NCI-H187 treated with DMSO at 0.1 percent for 48 hours (cell line): Measurements from ENCODE around the gene BPTF.
"Not testable (repeated sequence)": the region's sequence is repeated elsewhere in the genome, so short reads cannot be mapped to it uniquely, and the experiment has no call there.

ENCODE experiments used
- DNase-seq: peaks from one replicate; lab custom pipeline; 2025; lab: John Stamatoyannopoulos, UW

The BPTF gene

GRCh38 chr17:67834634-67835033 is 9.3 kb downstream of the BPTF start:
- DNase-seq: no peak

GRCh38 chr17:67836205-67836987 is 11.1 kb downstream of the BPTF start:
- DNase-seq: no peak

GRCh38 chr17:67837965-67838364 is 12.7 kb downstream of the BPTF start:
- no peak for DNase-seq

GRCh38 chr17:67838538-67838937 is 13.2 kb downstream of the BPTF start:
- DNase-seq: no peak

GRCh38 chr17:67841992-67842391 is 16.7 kb downstream of the BPTF start:
- no peak for DNase-seq

- DNase-seq: no peak
These were observed 17.3 kb downstream of the BPTF start for GRCh38 chr17:67842648-67843047.

GRCh38 chr17:67845374-67845773 is 20.1 kb downstream of the BPTF start:
- DNase-seq: no peak

GRCh38 chr17:67848189-67848588 is 22.9 kb downstream of the BPTF start:
- not testable (repeated sequence) for DNase-seq

GRCh38 chr17:67848846-67849245 is 23.5 kb downstream of the BPTF start:
- DNase-seq: not testable (repeated sequence)

- DNase-seq: no peak
These were observed 25.8 kb downstream of the BPTF start for GRCh38 chr17:67850991-67851631.

GRCh38 chr17:67853703-67854102 is 28.4 kb downstream of the BPTF start:
- DNase-seq: no peak

- DNase-seq: no peak
These were observed 29.1 kb downstream of the BPTF start for GRCh38 chr17:67854378-67854777.

GRCh38 chr17:67855504-67856324 is 30.4 kb downstream of the BPTF start:
- no peak for DNase-seq

GRCh38 chr17:67856402-67856801 is 31.1 kb downstream of the BPTF start:
- DNase-seq: not testable (repeated sequence)

- no peak for DNase-seq
These were observed 37.4 kb downstream of the BPTF start for GRCh38 chr17:67862614-67863217.

- DNase-seq: no peak
These were observed 38.4 kb downstream of the BPTF start for GRCh38 chr17:67863624-67864247.

- DNase-seq: no peak
These were observed 40.1 kb downstream of the BPTF start for GRCh38 chr17:67865438-67865837.

GRCh38 chr17:67867591-67867990 is 42.3 kb downstream of the BPTF start:
- DNase-seq: no peak

GRCh38 chr17:67868176-67868575 is 42.9 kb downstream of the BPTF start:
- DNase-seq: no peak

- no peak for DNase-seq
These were observed 54.4 kb downstream of the BPTF start for GRCh38 chr17:67879662-67880061.

GRCh38 chr17:67881083-67881482 is 55.8 kb downstream of the BPTF start:
- no peak for DNase-seq

- no peak for DNase-seq
These were observed 59.4 kb downstream of the BPTF start for GRCh38 chr17:67884741-67885140.
